GM18526 (cell line): Measurements from ENCODE around the gene FBXW5.
A peak's percentile ranks its signal among the peaks of the same experiment; 100 is the strongest.

Experiments used
- POLR2A ChIP-seq: IDR thresholded peaks from 3 replicates; pipeline ENCODE4 v1.6.1; 2011; ENCODE audit not compliant: insufficient read length; ENCODE audit errors: extremely low read depth

Gene FBXW5, protein sequence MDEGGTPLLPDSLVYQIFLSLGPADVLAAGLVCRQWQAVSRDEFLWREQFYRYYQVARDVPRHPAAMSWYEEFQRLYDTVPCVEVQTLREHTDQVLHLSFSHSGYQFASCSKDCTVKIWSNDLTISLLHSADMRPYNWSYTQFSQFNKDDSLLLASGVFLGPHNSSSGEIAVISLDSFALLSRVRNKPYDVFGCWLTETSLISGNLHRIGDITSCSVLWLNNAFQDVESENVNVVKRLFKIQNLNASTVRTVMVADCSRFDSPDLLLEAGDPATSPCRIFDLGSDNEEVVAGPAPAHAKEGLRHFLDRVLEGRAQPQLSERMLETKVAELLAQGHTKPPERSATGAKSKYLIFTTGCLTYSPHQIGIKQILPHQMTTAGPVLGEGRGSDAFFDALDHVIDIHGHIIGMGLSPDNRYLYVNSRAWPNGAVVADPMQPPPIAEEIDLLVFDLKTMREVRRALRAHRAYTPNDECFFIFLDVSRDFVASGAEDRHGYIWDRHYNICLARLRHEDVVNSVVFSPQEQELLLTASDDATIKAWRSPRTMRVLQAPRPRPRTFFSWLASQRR

GRCh38 chr9:136944519-136945332 lies at the start of gene FBXW5, which contains the start of gene C8G:
Gene FBXW5 (minus strand): TSS chr9:136944738. CDS start chr9:136944083, 655 bp downstream.
Gene C8G (plus strand): TSS chr9:136945243. CDS start chr9:136945321, 78 bp downstream.
- peak; percentile 76 for TF ChIP-seq POLR2A

DNA sequence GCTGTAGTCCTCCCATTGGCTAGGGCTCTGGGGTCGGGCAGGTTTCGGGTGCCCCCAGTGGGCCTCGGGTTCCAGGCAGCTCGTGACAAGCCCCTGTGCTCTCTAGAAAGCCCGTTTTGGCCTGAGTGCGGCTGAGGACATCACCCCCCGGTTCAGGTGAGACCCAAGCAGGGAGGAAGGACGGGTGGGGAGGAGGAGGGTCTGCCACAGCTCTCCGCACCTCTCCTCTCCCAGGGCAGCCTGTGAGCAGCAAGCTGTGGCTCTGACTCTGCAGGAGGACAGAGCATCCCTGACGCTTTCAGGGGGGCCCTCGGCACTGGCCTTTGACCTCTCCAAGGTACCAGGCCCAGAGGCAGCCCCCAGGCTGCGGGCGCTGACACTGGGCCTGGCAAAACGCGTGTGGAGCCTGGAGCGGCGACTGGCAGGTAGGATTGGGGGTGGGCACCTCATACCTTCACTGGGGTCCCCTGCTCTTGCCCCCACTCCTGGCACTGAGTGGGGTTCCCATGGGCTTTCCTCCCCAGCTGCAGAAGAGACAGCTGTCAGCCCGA lies 48.4 kb upstream of the FBXW5 start:
- TF ChIP-seq POLR2A, result no peak

DNA sequence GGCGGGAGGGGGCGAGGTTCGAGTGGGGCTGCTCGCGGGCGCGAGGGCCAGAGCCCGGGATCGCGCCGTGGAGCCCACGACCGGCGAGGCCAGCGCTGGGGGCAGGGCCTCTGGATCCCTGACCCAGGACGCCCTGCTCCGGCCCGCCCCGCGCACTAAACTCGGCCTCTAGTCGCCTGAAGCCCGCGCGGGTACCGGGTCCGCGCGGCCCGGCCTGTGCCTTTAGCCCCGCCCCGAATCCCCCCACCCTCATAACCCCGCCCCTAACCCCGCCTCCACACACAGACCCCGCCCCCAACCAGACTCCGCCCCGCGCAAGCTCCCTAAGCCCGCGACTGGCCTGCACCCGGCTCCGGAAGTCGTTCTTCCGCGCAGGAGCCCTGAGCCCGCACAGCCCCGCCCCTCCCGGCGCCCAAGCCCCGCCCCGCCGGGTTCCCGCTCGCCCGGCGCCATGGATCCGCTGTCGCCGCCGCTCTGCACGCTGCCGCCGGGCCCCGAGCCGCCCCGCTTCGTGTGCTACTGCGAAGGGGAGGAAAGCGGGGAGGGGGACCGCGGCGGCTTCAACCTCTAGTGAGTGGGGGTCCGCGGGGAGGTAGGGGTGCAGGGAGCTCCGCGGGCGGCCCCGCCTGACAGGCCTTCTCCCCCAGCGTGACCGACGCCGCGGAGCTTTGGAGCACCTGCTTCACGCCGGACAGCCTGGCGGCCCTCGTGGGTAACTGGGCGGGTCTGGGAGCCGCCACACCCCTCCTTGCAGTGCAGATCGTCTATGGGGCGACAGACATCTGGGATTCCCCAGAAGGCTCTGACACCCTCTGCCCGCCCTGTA lies 47.7 kb upstream of the FBXW5 start, which contains the start of gene PAXX:
Gene PAXX (plus strand): TSS at position 430 of the 826 bp plus-strand sequence. CDS start 22 bp downstream, at position 452.
- peak; percentile 56 for TF ChIP-seq POLR2A

DNA sequence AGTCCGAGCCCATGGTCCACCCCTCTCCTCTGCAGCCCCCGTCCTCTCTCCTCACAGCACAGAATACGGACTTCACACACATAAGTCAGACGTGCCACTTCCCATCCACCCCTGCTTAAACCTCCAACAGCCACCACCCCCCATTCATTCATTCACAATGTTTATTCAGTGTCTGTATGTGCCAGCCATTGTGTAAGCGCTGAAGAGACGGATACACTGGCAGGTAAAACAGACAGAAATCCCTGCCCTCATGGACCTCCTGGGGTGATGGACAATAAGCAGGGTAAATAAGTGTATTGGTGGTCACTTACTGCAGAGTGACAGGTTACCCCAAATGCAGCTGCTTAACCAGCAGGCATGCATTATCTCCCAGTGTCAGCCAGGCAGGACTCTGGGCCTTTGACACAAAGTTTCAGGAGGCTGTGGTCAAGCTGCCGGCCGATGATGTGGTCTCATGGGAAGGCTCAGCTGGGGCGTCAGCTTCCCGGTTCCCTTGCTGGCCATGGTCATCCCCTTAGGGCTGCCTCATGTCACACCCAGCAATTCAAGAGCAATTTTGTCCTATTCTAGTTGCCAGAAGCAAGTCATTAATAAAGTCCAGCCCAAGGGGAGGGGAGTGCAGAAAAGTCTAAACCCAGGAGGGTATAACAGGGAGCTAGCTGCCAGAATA lies 45.8 kb upstream of the FBXW5 start:
- no peak for TF ChIP-seq POLR2A

GRCh38 chr9:136988872-136989271 lies 44.3 kb upstream of the FBXW5 start:
- TF ChIP-seq POLR2A, result no peak

DNA sequence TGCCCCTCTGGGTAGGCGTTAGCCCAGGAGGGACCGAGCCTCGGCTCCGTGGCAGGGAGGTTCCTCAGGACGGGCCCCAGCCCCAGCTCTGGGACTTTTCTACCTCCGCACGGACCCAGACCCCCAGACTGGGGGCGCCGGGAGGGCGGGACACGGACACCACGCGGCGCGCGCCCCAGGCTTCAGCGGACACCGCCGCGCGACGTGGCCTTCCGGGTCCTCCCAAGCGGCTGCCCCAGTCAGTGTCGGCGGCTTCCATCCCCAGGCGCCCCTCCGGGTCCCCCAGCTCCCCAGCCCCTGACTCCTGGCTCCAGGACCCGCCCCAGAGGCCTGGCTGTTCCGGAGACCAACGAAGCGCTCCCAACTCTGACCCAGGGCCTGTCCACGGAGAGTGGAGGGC lies 41.3 kb upstream of the FBXW5 start:
- no peak for TF ChIP-seq POLR2A

GRCh38 chr9:136985027-136985602 lies 40.6 kb upstream of the FBXW5 start:
- no peak for TF ChIP-seq POLR2A

GRCh38 chr9:136984464-136985026 lies 40.0 kb upstream of the FBXW5 start:
- TF ChIP-seq POLR2A, result no peak

- TF ChIP-seq POLR2A, result no peak
Measured at GRCh38 chr9:136983656-136984314, 39.2 kb upstream of the FBXW5 start.

- TF ChIP-seq POLR2A, result no peak
Measured at GRCh38 chr9:136983167-136983566, 38.6 kb upstream of the FBXW5 start.

GRCh38 chr9:136982232-136983051 lies 37.9 kb upstream of the FBXW5 start, which contains the start of gene LCNL1:
Gene LCNL1 (plus strand): TSS chr9:136982993. CDS start chr9:136983587, 594 bp downstream.
- TF ChIP-seq POLR2A, result no peak
